Upper lobe of left lung (tissue), 4 donors: ENCODE results near the gene CAMK1.

Experiments
- EP300 ChIP-seq, 4 donors: sonication (generic); formaldehyde crosslinking; IDR thresholded peaks; one replicate each; pipeline ENCODE4 v1.5.1; 2017; ENCODE audit warnings: antibody characterized with exemption in 4 of 4, control low read depth in 2 of 4
- POLR2A ChIP-seq, 4 donors: fragments of 450-650 bp; IDR thresholded peaks; one replicate each; pipeline ENCODE4 v1.5.1; 2016 to 2017; ENCODE audit warnings: antibody characterized with exemption in 4 of 4, mild to moderate bottlenecking in 2 of 4
- TF ChIP-seq, protein P1 (sequence below), 6 experiments: fragments of 450-650 bp in 4 of 6; fragments of 200-600 bp in 2 of 6; sonication (generic) in 2 of 6; IDR thresholded peaks; one replicate each; pipeline ENCODE4 v1.5.1; 2016 to 2019; ENCODE audit warnings: antibody characterized with exemption in 6 of 6

DNA sequence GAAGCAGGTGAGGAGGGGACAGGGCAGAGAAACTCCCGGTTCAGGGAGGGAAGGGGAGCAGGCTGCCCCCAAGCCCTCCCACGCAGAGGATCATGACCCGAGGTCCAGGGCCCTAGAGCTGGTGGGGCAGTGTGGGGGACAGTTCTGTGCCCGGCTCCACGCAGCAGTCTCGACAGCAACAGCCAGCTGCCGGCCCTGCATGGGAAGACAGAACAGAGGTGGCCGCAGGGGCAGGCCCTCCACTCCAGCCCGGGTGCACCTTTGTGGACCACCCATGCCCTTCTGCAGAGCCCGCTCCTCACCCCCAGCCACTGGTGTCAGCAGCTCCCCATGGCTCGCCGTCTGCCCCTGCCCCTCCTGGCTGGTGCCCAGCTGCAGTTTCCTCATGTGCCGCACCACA, 12.3 kb downstream of the CAMK1 start:
- TF ChIP-seq, protein P1, sequence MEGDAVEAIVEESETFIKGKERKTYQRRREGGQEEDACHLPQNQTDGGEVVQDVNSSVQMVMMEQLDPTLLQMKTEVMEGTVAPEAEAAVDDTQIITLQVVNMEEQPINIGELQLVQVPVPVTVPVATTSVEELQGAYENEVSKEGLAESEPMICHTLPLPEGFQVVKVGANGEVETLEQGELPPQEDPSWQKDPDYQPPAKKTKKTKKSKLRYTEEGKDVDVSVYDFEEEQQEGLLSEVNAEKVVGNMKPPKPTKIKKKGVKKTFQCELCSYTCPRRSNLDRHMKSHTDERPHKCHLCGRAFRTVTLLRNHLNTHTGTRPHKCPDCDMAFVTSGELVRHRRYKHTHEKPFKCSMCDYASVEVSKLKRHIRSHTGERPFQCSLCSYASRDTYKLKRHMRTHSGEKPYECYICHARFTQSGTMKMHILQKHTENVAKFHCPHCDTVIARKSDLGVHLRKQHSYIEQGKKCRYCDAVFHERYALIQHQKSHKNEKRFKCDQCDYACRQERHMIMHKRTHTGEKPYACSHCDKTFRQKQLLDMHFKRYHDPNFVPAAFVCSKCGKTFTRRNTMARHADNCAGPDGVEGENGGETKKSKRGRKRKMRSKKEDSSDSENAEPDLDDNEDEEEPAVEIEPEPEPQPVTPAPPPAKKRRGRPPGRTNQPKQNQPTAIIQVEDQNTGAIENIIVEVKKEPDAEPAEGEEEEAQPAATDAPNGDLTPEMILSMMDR (IDR thresholded peaks at IDR 0.05), result no peak
- no peak for TF ChIP-seq EP300 (IDR thresholded peaks at IDR 0.05)
- TF ChIP-seq POLR2A (IDR thresholded peaks at IDR 0.05), result no peak
